Ascending aorta (tissue), 2 donors: ENCODE data around the gene STK40. TPM values are rescaled to one million over a fixed set of nuclear protein-coding genes. Genes with fewer than 3 reads are reported as not detected.

Experiments
- DNase-seq, 2 donors: peaks; one replicate each; pipeline ENCODE4 v3.0.0-alpha.2; 2019; ENCODE audit warnings: low spot score in 2 of 2
- H3K27ac ChIP-seq, 2 donors: fragments of 200-600 bp; sonication (generic); one replicate each; pipeline ENCODE4 v1.5.1; 2016 to 2017; ENCODE audit warnings: mild to moderate bottlenecking in 1 of 2
- H3K27me3 ChIP-seq: fragments of 200-600 bp; sonication (generic); one replicate; pipeline ENCODE4 v1.5.1; 2017
- H3K36me3 ChIP-seq, 2 donors: fragments of 200-600 bp; sonication (generic); one replicate each; pipeline ENCODE4 v1.5.1; 2016
- H3K4me1 ChIP-seq, 2 donors: fragments of 200-600 bp; sonication (generic); one replicate each; pipeline ENCODE4 v1.5.1; 2016 to 2017; ENCODE audit warnings: mild to moderate bottlenecking in 1 of 2
- H3K4me3 ChIP-seq, 2 donors: fragments of 200-600 bp; sonication (generic); one replicate each; pipeline ENCODE4 v1.5.1; 2016 to 2017; ENCODE audit warnings: mild to moderate bottlenecking in 1 of 2
- H3K9me3 ChIP-seq, 2 donors: fragments of 200-600 bp; sonication (generic); one replicate each; pipeline ENCODE4 v1.5.1; 2016
- CTCF ChIP-seq, 3 experiments: fragments of 200-600 bp in 2 of 3; fragments of 450-650 bp in 1 of 3; sonication (generic) in 2 of 3; IDR thresholded peaks; one replicate each; pipeline ENCODE4 v1.5.1; 2016 to 2019; ENCODE audit warnings: antibody characterized with exemption in 3 of 3, mild to moderate bottlenecking in 1 of 3, moderate library complexity in 1 of 3
- intact Hi-C: fragments of 100-400 bp; cut with DNase I; formaldehyde crosslinking; loops from one replicate; pipeline ENCODE4 v1.15.1; 2023
- total RNA-seq: library from RNA; depleted of rRNA; stranded (reverse); fragments of >200 nt; gene quantifications from one replicate; pipeline ENCODE4 v1.1.0, GENCODE V29; 2016

STK40 gene
- total RNA-seq, 1 donor from 2014 or later: 77.0 TPM

- Histone ChIP-seq H3K4me1 (peaks cover 7 to 21% of the 10 kb centered on the region in 2 donors), H3K36me3 (peaks cover 35 to 45% of the 10 kb centered on the region in 2 donors), H3K9me3 (no peaks in the 10 kb centered on the region), H3K27ac (peak overlapping the region in 1 of 2 donors; percentile 20), H3K27me3 (no peaks in the 10 kb centered on the region), H3K4me3 (no peak overlapping the region)
- TF ChIP-seq CTCF (IDR thresholded peaks at IDR 0.05): no peak
- intact Hi-C loops: no loop called here
- DNase-seq: no peak
Observed at GRCh38 chr1:36391271-36391670, 5.5 kb upstream of the STK40 start.

DNA sequence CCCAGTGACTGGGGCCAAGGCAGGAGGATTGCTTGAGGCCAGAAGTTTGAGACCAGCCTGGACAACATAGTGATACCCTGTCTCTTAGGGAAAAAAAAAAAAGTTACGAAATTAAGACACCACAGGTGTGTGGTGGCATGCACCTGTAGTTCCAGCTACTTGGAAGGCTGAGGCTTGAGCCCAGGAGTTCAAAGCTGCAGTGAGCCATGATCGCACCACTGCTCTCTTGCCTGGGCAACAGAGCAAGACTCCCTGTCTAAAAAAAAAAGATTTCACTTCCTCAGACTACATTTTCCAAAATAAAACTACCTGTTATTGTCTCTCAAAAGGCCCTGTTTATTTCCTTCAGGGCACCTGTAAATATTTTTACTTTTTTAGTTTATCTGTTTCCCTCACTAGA is 4.7 kb upstream of the STK40 start:
- no peak for TF ChIP-seq CTCF (IDR thresholded peaks at IDR 0.05)
- intact Hi-C loops: no loop called here
- DNase-seq: no peak
- peaks cover 35 to 45% of the 10 kb centered on the region in 2 donors for H3K36me3 ChIP-seq
- no peak overlapping the region for H3K4me3 ChIP-seq
- no peaks in the 10 kb centered on the region for H3K9me3 ChIP-seq
- H3K27me3 ChIP-seq: no peaks in the 10 kb centered on the region
- peaks cover 7 to 20% of the 10 kb centered on the region in 2 donors for H3K4me1 ChIP-seq
- peak overlapping the region; percentile 52 to 99 for H3K27ac ChIP-seq

GRCh38 chr1:36389999-36390398 is 4.3 kb upstream of the STK40 start:
- no peak overlapping the region for H3K4me3 ChIP-seq
- peaks cover 7 to 20% of the 10 kb centered on the region in 2 donors for H3K4me1 ChIP-seq
- H3K27ac ChIP-seq: peak overlapping the region; percentile 52 to 99
- peaks cover 35 to 45% of the 10 kb centered on the region in 2 donors for H3K36me3 ChIP-seq
- intact Hi-C loops: loop anchor here (5.0 to 10.0 kb wide), 3 partner anchors 68 to 1085 kb away; partner anchors contain the start of genes EVA1B, MAP7D1 and ZC3H12A
- no peak for TF ChIP-seq CTCF (IDR thresholded peaks at IDR 0.05)
- H3K9me3 ChIP-seq: no peaks in the 10 kb centered on the region
- no peaks in the 10 kb centered on the region for H3K27me3 ChIP-seq
- DNase-seq: no peak

- Histone ChIP-seq H3K9me3 (no peaks in the 10 kb centered on the region), H3K27ac (peak overlapping the region; percentile 52 to 99), H3K4me1 (peaks cover 11 to 27% of the 10 kb centered on the region in 2 donors), H3K4me3 (no peak overlapping the region), H3K27me3 (no peaks in the 10 kb centered on the region), H3K36me3 (peaks cover 35 to 45% of the 10 kb centered on the region in 2 donors)
- intact Hi-C loops: loop anchor here (5.0 to 10.0 kb wide), 3 partner anchors 67 to 1086 kb away; partner anchors contain the start of genes EVA1B, MAP7D1 and ZC3H12A
- DNase-seq: no peak
- TF ChIP-seq CTCF (IDR thresholded peaks at IDR 0.05): no peak
Observed at GRCh38 chr1:36389261-36389660, 3.5 kb upstream of the STK40 start.

DNA sequence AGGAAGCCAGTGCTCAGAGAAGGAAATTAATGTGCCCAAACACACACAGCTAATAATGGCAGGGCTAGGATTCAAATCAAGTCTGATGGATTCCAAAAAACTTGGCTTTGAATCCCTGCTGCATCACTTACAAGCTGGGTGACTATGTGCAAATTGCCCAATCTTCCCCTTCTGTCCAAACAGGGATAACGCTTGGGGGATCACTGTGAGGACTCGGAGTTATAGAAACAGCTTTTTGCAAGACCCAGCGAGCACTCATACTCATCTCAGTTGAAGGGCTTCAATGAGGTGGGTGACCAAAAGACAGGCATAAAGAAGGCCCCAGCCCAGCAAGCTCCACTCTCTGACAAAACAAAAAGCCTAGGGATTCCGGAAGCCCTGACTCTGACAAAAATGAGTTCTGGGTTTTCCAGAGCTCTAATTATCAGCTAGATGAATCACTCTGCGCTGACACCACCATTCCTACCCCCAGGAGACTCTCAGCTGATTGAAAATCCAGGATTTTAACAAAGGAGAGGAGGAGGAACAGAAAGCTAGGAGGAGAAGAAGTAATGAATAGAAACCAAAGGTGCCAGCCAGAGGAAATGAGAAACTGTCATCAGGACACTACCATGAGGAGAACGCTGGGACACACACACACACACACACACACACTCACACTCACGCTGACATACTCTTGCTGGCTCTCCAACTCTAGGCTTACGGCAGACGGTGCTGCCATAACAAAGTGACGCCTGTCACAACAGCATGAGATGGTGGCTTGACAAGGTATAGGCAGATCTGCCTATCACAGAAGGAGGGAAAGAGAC is 1.6 kb upstream of the STK40 start:
- Histone ChIP-seq H3K4me1 (peaks cover 20 to 46% of the 10 kb centered on the region in 2 donors), H3K9me3 (no peaks in the 10 kb centered on the region), H3K27ac (peak overlapping the region; percentile 94 to 99), H3K27me3 (no peaks in the 10 kb centered on the region), H3K4me3 (peak overlapping the region in 1 of 2 donors; percentile 99), H3K36me3 (peaks cover 18 to 26% of the 10 kb centered on the region in 2 donors)
- TF ChIP-seq CTCF (IDR thresholded peaks at IDR 0.05): no peak
- intact Hi-C loops: loop anchor here (2.0 to 10.0 kb wide), 4 partner anchors 65 to 1087 kb away; partner anchors contain the start of genes AGO3, EVA1B, MAP7D1 and ZC3H12A
- peak in 1 of 2 donors; percentile 79 for DNase-seq
